NCI-H345 (cell line): ENCODE data around the gene ST6GALNAC4.

Source experiments
- DNase-seq: peaks from one replicate; lab custom pipeline; 2025; lab: John Stamatoyannopoulos, UW

ST6GALNAC4 gene

GRCh38 chr9:127916720-127917581 lies at the start of gene ST6GALNAC4:
ST6GALNAC4 (minus strand) TSS chr9:127917041; CDS start chr9:127916419, 622 bp downstream.
- DNase-seq: peak; percentile 92

- no peak for DNase-seq
Observed at GRCh38 chr9:127965953-127966352, 49.1 kb upstream of the ST6GALNAC4 start.

GRCh38 chr9:127963359-127964064 lies 46.7 kb upstream of the ST6GALNAC4 start:
- DNase-seq: no peak

GRCh38 chr9:127963041-127963358 lies 46.2 kb upstream of the ST6GALNAC4 start:
- DNase-seq: no peak

GRCh38 chr9:127962278-127962677 lies 45.4 kb upstream of the ST6GALNAC4 start:
- no peak for DNase-seq

- no peak for DNase-seq
Observed at GRCh38 chr9:127961613-127962155, 44.8 kb upstream of the ST6GALNAC4 start.

- no peak for DNase-seq
Observed at GRCh38 chr9:127961155-127961490, 44.3 kb upstream of the ST6GALNAC4 start.

GRCh38 chr9:127960410-127961154 lies 43.7 kb upstream of the ST6GALNAC4 start:
- DNase-seq: peak; percentile 77

GRCh38 chr9:127959841-127960409 lies 43.1 kb upstream of the ST6GALNAC4 start:
- DNase-seq: no peak

GRCh38 chr9:127959398-127959797 lies 42.6 kb upstream of the ST6GALNAC4 start:
- no peak for DNase-seq

GRCh38 chr9:127958728-127959127 lies 41.9 kb upstream of the ST6GALNAC4 start:
- DNase-seq: no peak

- peak; percentile 98 for DNase-seq
Observed at GRCh38 chr9:127955294-127956015, 38.6 kb upstream of the ST6GALNAC4 start.

- DNase-seq: no peak
Observed at GRCh38 chr9:127954831-127955293, 38.0 kb upstream of the ST6GALNAC4 start.

- DNase-seq: no peak
Observed at GRCh38 chr9:127953768-127954505, 37.1 kb upstream of the ST6GALNAC4 start.

- DNase-seq: no peak
Observed at GRCh38 chr9:127953154-127953553, 36.3 kb upstream of the ST6GALNAC4 start.

- no peak for DNase-seq
Observed at GRCh38 chr9:127950513-127951289, 33.9 kb upstream of the ST6GALNAC4 start.

- DNase-seq: no peak
Observed at GRCh38 chr9:127949827-127950512, 33.1 kb upstream of the ST6GALNAC4 start.

GRCh38 chr9:127947841-127948710 lies 31.2 kb upstream of the ST6GALNAC4 start:
- DNase-seq: no peak
